Measurements from ENCODE around the gene PTPN20.

DNA sequence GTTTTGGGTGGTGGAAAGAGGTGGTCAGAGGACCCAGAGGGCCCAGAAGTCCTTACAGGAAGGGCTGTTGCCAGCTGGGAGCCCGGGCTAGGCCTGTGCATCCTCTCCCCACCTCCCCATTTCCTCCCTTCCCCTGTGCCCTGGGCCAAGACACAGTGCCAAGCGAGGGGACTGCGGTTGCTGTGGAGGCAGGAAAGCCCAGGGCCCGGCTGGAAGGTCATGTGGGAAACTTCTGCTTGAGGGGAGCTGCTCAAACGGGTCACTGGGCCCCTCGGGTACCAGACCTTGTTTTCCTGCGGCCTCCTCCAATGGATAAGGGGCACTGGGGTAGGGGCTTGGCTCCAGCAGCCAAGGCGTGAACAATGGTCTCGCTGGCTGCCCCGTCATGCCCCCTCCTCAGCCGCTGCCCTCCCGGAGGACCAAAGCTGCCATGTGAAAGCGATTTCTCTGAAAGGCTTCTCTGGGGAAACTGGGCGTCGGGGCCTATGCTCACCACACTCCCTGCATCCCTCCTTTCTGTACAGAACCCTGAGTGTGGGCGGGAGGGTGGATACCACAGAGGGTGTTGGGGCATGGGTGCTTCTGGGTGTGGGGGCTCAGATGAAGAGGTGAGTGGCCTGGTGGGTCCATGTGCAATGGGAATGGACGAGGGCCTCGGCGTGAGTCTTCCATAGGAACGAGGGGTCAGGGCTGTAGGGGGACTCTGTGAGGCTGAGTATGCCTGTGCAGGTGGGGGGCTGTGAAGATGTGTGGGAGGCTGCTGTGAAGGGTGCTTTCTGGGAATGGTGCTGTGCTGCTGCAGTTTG, 135.3 kb downstream of the PTPN20 start:
- TF ChIP-seq, protein P1, sequence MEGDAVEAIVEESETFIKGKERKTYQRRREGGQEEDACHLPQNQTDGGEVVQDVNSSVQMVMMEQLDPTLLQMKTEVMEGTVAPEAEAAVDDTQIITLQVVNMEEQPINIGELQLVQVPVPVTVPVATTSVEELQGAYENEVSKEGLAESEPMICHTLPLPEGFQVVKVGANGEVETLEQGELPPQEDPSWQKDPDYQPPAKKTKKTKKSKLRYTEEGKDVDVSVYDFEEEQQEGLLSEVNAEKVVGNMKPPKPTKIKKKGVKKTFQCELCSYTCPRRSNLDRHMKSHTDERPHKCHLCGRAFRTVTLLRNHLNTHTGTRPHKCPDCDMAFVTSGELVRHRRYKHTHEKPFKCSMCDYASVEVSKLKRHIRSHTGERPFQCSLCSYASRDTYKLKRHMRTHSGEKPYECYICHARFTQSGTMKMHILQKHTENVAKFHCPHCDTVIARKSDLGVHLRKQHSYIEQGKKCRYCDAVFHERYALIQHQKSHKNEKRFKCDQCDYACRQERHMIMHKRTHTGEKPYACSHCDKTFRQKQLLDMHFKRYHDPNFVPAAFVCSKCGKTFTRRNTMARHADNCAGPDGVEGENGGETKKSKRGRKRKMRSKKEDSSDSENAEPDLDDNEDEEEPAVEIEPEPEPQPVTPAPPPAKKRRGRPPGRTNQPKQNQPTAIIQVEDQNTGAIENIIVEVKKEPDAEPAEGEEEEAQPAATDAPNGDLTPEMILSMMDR (IDR thresholded peaks at IDR 0.05): no peak
- TF ChIP-seq ZNF138 (CRISPR knock-in tag; conservative IDR thresholded peaks at IDR 0.05) (no peak), ESRRA (CRISPR knock-in tag; IDR thresholded peaks at IDR 0.05; ENCODE audit: borderline replicate concordance) (no peak), SP1 (CRISPR knock-in tag; conservative IDR thresholded peaks at IDR 0.05) (no peak)

All from WTC11 (cell line).